ENCODE results near the gene SYT6.
"Not testable (repeated sequence)": the region's sequence is repeated elsewhere in the genome, so short reads cannot be mapped to it uniquely, and the experiment has no call there.

The SYT6 gene

GRCh38 chr1:114063544-114063943 is 90.1 kb downstream of the SYT6 start:
- no peak for DNase-seq

- DNase-seq: no peak
These were observed 91.1 kb downstream of the SYT6 start for GRCh38 chr1:114062477-114063099.

- no peak for DNase-seq
These were observed 92.4 kb downstream of the SYT6 start for GRCh38 chr1:114061121-114061830.

- not testable (repeated sequence) for DNase-seq
These were observed 95.4 kb downstream of the SYT6 start for GRCh38 chr1:114058236-114058635.

- DNase-seq: no peak
These were observed 99.5 kb downstream of the SYT6 start for GRCh38 chr1:114054148-114054547.

GRCh38 chr1:114048232-114048631 is 105.4 kb downstream of the SYT6 start:
- DNase-seq: no peak

GRCh38 chr1:114043548-114043947 is 110.1 kb downstream of the SYT6 start:
- no peak for DNase-seq

- DNase-seq: no peak
These were observed 110.6 kb downstream of the SYT6 start for GRCh38 chr1:114043054-114043453.

GRCh38 chr1:114040273-114041015 is 113.2 kb downstream of the SYT6 start:
- no peak for DNase-seq

Data from central memory CD4-positive, alpha-beta T cell (primary cell).